ENCODE measurements around the gene FBXW5. TPM values are rescaled to one million over a fixed set of nuclear protein-coding genes. Genes with fewer than 3 reads are reported as not detected.

The FBXW5 gene
- total RNA-seq, 1 experiment from 2014 or later: 40.4 TPM

DNA sequence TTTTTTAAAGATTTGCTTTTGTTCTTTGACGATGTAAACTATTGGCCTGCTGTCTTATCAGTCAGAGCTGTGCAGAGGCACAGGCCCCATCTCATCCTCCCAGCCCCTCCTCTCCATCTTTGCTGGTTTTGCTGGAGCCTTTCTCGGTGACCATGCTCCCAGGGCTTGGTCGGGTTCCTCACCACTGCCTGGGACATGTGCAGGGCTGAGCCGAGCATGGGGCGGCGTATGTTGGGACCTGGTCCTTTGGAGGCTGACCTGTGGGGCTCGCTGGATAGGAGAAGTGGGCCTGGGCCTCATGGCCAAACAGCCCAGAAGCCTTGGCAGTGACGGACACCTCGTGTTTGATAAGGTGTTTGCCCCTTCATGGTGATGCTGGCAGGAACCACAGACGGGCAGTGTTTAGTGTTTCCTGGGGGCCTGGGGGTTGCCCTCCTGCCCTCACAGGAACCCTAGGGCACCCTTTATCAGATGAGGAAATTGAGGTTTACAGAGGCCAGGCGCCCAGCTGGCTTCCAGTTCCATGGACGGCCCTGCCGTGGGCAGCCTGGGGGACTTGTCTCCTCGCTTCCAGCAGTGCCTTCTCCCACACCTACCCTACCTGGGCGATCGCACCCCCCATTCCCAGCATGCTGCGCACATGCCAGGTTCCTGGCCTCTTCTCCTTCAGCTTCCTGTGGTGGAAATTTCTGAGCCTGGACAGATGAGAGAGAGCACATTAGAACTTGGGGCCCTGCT is 30.7 kb downstream of the FBXW5 start:
- no peak for DNase-seq
- H3K27ac ChIP-seq: no peak overlapping the region
- H3K4me1 ChIP-seq: no peaks in the 10 kb centered on the region
- H3K4me3 ChIP-seq: no peak overlapping the region
- H3K9me3 ChIP-seq (replicated peaks): no peaks in the 10 kb centered on the region
- peaks cover 35% of the 10 kb centered on the region for H3K36me3 ChIP-seq
- H3K27me3 ChIP-seq: no peaks in the 10 kb centered on the region

DNA sequence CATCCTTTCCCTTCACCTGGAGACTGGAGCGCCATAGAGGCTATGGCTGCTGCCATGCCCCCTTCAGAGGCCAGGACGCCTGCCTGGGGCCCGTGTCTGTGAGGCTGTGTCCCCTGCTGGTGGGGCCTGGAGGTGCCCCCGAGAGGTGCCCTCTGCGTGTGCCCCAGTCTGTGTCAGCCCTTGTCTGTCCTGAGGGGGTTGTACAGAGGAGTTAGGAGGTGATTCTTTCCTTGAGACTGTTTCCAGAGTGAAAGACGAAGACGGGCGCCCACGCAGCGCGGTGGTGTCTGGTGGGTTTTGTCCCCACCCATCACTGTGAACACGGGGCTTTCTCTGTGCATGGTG is 33.7 kb downstream of the FBXW5 start:
- DNase-seq: no peak
- Histone ChIP-seq H3K4me1 (no peaks in the 10 kb centered on the region), H3K9me3 (replicated peaks) (no peaks in the 10 kb centered on the region), H3K36me3 (peaks cover 45% of the 10 kb centered on the region), H3K27me3 (no peaks in the 10 kb centered on the region), H3K4me3 (no peak overlapping the region), H3K27ac (no peak overlapping the region)

DNA sequence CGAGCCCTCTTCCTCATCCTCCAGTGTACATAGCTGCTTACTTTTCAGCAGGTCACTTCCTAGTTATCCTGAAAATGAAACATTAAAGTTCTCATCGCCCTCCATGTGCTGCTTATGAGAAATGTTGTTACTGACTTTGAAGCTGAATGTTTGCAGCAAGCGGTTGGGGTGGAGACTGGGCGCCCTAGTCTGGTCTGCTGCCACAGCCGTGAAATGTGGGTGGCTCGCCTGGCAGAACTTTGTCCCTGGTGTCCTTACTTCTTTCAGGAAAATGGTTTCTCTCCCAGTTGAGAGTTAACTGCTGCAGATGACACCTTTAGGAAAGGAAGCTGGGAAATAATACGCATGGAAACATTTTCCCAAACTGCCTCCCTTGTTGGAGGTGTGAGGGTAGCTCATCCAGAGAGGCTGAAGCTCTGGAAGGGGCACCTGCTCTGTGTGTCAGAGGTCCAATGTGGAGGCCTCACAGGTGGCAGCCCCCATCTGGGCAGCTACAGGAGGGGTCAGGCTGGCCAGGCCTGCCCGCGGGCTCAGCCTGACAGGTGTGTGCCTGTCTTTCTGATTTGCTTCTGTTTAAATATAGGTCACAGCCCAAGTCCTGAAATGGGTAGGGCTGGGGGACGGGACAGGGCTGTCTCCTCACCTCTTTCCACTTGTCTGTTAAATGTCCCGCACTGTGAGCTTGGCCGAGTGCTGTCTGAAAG is 34.2 kb downstream of the FBXW5 start:
- Histone ChIP-seq H3K36me3 (peaks cover 45% of the 10 kb centered on the region), H3K4me3 (no peak overlapping the region), H3K9me3 (replicated peaks) (no peaks in the 10 kb centered on the region), H3K27me3 (no peaks in the 10 kb centered on the region), H3K27ac (no peak overlapping the region), H3K4me1 (no peaks in the 10 kb centered on the region)
- DNase-seq: no peak

- Histone ChIP-seq H3K9me3 (replicated peaks) (no peaks in the 10 kb centered on the region), H3K27me3 (no peaks in the 10 kb centered on the region), H3K36me3 (peaks cover 52% of the 10 kb centered on the region), H3K4me3 (no peak overlapping the region), H3K4me1 (no peaks in the 10 kb centered on the region), H3K27ac (no peak overlapping the region)
- no peak for DNase-seq
Measured at GRCh38 chr9:136907011-136907914, 37.3 kb downstream of the FBXW5 start.

DNA sequence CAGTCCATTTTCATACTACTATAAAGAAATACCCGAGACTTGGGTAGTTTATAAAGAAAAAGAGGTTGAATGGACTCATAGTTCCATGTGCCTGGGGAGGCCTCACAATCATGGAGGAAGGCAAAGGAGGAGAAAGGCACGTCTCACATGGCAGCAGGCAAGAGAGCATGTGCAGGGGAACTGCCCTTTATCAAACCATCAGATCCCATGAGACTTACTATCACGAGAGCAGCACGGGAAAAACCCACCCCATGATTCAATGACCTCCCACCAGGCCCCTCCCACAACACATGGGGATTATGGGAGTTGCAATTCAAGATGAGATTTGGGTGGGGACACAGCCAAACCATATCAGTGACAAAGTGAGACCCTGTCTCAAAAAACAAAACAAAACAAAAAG is 38.3 kb downstream of the FBXW5 start:
- DNase-seq: no peak
- Histone ChIP-seq H3K27me3 (no peaks in the 10 kb centered on the region), H3K4me1 (no peaks in the 10 kb centered on the region), H3K27ac (no peak overlapping the region), H3K9me3 (replicated peaks) (no peaks in the 10 kb centered on the region), H3K36me3 (peaks cover 53% of the 10 kb centered on the region), H3K4me3 (no peak overlapping the region)

DNA sequence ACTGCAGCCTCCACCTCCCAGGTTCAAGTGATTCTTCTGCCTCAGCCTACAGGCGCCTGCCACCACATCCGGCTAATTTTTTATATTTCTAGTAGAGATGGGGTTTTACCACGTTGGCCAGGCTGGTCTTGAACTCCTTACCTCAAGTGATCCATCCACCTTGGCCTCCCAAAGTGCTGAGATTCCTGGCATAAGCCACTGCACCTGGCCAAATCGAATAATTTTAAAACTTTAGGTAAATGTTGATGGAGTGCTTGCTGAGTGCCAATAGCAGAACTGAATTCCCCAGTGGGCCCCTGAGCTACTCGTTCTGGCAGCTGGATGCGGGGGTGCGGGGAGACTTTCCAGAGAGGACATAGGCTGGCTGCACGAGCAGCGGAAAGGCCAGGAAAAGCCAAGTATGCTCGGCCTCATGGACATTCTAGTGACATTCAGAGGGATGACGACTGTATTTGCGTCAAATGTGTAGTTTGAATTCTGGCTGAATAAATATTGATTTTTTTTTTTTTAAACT is 41.4 kb downstream of the FBXW5 start:
- peaks cover 67% of the 10 kb centered on the region for H3K36me3 ChIP-seq
- DNase-seq: no peak
- H3K27me3 ChIP-seq: no peaks in the 10 kb centered on the region
- no peak overlapping the region for H3K27ac ChIP-seq
- no peaks in the 10 kb centered on the region for H3K4me1 ChIP-seq
- no peaks in the 10 kb centered on the region for H3K9me3 ChIP-seq (replicated peaks)
- no peak overlapping the region for H3K4me3 ChIP-seq

DNA sequence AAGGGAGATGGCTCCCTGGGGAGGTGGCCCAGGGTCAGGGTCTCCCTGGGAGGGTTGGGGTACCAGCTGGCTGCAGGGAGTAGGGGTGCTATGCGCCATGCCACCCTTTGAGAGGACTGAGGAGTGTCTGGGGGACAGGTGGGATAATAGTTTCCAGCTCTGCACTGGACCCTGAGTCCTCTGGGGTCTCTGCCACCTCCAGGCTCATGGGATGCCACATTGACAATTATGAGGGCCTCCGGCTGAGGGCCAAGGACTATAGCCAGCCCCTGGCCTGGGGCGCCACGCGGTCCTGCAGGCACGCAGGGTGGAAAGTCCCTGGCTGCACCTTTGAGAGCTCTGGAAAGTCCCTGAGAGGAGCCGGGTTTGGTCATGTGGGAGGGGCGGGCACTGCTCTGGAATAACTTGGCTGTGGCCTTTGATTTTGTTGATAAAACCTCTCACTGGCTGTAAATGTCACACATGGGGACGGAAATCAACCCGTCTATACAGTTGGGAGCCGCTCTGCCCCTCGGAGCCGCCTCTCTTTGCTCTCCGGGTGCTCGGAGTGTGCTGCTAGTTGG is 42.2 kb downstream of the FBXW5 start:
- Histone ChIP-seq H3K9me3 (replicated peaks) (no peaks in the 10 kb centered on the region), H3K4me3 (no peak overlapping the region), H3K4me1 (no peaks in the 10 kb centered on the region), H3K36me3 (peaks cover 61% of the 10 kb centered on the region), H3K27ac (no peak overlapping the region), H3K27me3 (no peaks in the 10 kb centered on the region)
- no peak for DNase-seq

DNA sequence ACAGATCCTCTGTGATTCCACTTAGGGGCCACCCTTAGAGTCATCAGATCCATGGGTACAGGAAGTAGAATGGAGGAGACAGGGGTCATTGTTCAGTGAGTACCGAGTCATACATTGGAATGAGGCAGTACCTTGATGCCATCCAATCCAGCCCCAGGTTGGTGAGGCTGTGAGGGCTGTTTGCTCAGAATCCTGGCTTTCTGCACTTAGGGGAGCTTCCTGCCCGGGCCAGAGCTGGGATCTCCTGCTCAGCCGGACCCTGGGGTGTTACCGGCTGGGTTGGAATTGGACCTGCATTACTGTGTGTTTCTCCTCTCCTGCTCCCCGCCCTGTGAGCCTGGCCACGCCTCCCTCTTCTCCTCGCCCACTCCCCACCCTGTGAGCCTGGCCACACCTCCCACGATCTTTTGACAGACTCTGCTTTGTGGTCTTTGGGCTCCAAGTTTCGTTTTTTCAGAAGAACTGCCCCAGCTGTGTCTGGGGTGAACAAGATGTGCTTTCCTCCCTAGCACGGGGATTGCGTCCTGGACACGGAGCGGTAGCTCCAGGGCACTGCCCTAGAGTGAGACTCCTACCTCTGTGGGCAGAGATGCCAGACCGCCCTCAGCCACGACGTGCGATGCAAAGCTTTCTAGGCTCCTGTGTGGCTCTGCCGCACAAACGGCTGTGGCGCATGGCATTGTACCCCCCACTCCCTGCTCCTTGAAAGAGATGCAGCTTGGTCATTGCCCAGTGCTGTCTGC is 42.9 kb downstream of the FBXW5 start:
- no peak for DNase-seq
- Histone ChIP-seq H3K4me1 (no peaks in the 10 kb centered on the region), H3K4me3 (no peak overlapping the region), H3K9me3 (replicated peaks) (no peaks in the 10 kb centered on the region), H3K36me3 (peaks cover 54% of the 10 kb centered on the region), H3K27me3 (no peaks in the 10 kb centered on the region), H3K27ac (no peak overlapping the region)

DNA sequence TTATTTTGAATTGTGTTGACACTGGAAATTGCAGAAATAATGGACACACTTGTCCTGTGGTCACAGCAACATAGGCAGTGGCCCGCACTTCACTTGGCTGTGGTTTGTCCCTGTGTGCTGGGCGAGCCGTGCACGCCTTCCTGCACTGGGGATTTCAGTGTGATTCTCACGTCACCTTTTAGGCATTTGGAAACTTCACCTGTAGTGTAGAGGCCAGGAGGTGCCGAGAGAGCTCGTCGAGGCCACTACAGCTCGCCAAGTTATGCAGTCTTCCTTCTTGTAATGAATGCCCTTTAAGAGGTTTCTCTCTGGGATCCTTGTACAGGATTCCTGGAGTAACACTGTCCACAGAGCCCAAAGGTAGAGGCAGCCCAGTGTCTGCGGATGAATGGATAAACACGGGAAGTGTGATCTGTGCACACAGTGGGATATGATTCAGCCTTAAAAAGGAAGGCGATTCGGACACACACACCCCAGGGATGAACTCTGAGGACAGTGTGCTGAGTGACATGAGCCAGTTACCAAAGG is 43.5 kb downstream of the FBXW5 start:
- Histone ChIP-seq H3K9me3 (replicated peaks) (no peaks in the 10 kb centered on the region), H3K36me3 (peaks cover 49% of the 10 kb centered on the region), H3K4me3 (no peak overlapping the region), H3K27me3 (no peaks in the 10 kb centered on the region), H3K27ac (no peak overlapping the region), H3K4me1 (no peaks in the 10 kb centered on the region)
- no peak for DNase-seq

- Histone ChIP-seq H3K27ac (no peak overlapping the region), H3K36me3 (peaks cover 45% of the 10 kb centered on the region), H3K27me3 (no peaks in the 10 kb centered on the region), H3K9me3 (replicated peaks) (no peaks in the 10 kb centered on the region), H3K4me1 (no peaks in the 10 kb centered on the region), H3K4me3 (no peak overlapping the region)
- DNase-seq: no peak
Measured at GRCh38 chr9:136900556-136900955, 44.0 kb downstream of the FBXW5 start.

DNA sequence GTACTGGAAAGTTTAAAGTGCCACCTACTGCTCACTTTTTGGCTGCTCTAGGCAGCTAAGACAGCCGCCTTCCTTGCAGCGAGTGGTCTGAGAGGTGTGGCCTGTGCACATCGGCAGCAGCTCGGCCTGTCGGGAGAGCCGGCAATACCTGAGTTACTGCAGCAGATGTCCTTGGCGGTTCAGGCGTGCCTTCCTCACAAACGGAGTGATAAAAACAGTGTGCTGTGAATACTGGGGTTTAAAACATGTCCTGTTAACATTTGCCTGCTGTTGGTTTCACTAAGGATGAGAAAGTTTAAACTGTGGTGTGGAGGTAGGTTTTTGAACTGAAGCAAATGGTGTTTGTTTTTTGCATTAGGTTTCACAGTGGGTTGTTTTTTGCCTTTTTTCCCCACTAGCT is 45.3 kb downstream of the FBXW5 start:
- no peak for DNase-seq
- Histone ChIP-seq H3K36me3 (peaks cover 34% of the 10 kb centered on the region), H3K4me1 (no peaks in the 10 kb centered on the region)

DNA sequence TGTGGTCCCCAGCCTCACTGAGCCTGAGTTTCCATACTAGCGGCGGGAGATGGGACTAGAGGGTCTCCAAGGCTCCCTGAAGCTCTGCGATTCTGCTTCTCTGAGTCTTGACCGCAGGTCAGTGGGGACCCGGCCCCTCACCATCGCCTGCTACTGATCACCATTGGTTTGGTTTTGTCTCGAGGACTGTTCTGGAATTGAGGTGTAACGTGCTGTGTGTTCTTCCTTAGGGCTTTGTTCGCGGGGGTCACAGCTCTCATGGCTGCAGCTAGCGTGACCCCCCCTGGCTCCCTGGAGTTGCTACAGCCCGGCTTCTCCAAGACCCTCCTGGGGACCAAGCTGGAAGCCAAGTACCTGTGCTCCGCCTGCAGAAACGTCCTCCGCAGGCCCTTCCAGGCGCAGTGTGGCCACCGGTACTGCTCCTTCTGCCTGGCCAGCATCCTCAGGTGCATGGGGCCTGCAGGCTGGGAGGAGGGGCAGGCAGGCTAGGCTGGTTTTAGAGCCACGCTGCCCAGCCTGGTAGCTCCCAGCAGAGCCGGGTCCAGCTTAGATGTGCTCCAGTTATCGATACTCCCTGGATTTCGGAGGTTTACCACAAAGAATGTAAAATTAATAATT is 45.9 kb downstream of the FBXW5 start:
- no peaks in the 10 kb centered on the region for H3K27me3 ChIP-seq
- H3K9me3 ChIP-seq (replicated peaks): no peaks in the 10 kb centered on the region
- no peak overlapping the region for H3K4me3 ChIP-seq
- H3K27ac ChIP-seq: no peak overlapping the region
- DNase-seq: no peak
- no peaks in the 10 kb centered on the region for H3K4me1 ChIP-seq
- H3K36me3 ChIP-seq: peaks cover 28% of the 10 kb centered on the region

More for the DNA sequence above, 45.3 kb downstream of the FBXW5 start:
- Histone ChIP-seq H3K27ac (no peak overlapping the region), H3K9me3 (replicated peaks) (no peaks in the 10 kb centered on the region), H3K27me3 (no peaks in the 10 kb centered on the region), H3K4me3 (no peak overlapping the region)

DNA sequence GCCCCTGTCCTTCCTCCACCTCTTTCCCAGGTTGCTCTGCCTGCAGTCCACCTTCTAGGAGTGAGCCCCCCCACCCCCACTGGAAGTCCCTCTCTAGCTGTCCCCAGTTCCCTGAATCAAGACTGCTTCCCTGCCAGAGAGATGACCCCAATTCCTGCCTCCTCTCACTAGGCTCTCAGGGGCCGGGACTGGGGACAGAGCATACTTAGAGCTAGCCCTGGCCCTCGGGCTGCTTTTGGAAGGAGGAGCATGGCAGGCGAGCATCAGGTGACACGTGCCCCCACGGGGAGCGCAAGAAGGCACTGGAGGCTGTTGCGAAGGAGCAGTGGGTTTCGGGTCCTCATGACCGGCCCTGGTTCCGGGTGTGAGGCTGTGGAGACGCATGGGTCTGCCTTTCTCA is 48.5 kb downstream of the FBXW5 start:
- H3K27ac ChIP-seq: no peak overlapping the region
- H3K4me3 ChIP-seq: no peak overlapping the region
- no peaks in the 10 kb centered on the region for H3K9me3 ChIP-seq (replicated peaks)
- H3K4me1 ChIP-seq: no peaks in the 10 kb centered on the region
- H3K36me3 ChIP-seq: peaks cover 20% of the 10 kb centered on the region
- no peak for DNase-seq
- H3K27me3 ChIP-seq: no peaks in the 10 kb centered on the region

GRCh38 chr9:136890661-136891060 is 53.9 kb downstream of the FBXW5 start:
- Histone ChIP-seq H3K36me3 (peaks cover 9% of the 10 kb centered on the region), H3K27ac (no peak overlapping the region), H3K27me3 (no peaks in the 10 kb centered on the region), H3K9me3 (replicated peaks) (no peaks in the 10 kb centered on the region), H3K4me3 (no peak overlapping the region), H3K4me1 (no peaks in the 10 kb centered on the region)
- DNase-seq: no peak

Measured in SJCRH30 (cell line).